GM19372 (cell line): ENCODE measurements around the gene ZBTB9.

Experiments
- ATAC-seq: cut with Tn5 transposase; IDR thresholded peaks from one replicate; pipeline ENCODE4 v1.9.1; 2021; ENCODE audit warnings: mild to moderate bottlenecking, low read depth, moderate library complexity; ENCODE audit not compliant: unreplicated experiment

ZBTB9 gene

DNA sequence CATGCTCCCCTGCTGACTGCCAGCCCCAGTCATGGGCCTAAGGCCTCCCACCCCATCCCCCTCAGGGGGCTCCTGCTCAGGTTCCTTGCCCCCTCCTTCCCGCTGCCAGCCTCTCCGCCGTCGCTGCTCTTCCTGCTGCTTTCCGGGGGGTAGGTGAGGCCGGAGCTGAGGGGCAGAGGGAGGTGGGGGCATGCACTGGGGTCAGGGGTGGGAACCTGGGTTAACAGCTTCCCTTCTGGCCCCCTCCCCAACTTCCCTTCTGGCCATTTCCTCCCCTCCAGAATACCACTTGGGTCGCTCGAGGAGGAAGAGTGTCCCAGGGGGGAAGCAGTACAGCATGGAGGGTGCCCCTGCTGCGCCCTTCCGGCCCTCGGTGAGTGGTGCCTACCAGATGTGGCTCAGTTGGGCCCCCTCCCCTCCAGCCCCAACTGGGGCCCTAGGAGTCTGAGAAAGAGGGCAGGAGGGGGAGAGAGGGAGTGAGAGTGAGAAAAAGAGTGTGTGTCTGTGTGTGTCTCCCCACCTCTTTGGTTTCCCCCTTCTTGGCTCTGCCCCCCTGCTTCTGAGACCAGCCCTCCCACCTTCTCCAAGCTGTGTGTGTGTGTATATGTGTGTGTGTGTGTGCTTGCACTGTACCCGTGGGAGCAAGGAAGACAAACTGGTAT, 22.4 kb upstream of the ZBTB9 start:
- no peak for ATAC-seq

DNA sequence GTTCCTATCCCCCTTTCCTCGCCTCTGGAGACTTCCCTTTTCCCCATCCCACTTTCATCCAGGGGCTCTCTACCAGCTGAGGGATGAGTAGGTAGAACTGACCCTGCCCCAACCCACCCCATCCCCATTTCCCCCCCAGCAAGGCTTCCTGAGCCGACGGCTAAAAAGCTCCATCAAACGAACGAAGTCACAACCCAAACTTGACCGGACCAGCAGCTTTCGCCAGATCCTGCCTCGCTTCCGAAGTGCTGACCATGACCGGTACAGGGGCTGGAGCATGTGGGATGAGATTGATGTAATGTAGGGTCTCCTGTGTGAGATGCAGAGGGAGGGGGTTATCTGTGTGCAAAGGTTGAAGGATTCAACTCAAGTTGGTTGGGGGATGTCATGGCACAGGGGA, 21.8 kb upstream of the ZBTB9 start:
- no peak for ATAC-seq

DNA sequence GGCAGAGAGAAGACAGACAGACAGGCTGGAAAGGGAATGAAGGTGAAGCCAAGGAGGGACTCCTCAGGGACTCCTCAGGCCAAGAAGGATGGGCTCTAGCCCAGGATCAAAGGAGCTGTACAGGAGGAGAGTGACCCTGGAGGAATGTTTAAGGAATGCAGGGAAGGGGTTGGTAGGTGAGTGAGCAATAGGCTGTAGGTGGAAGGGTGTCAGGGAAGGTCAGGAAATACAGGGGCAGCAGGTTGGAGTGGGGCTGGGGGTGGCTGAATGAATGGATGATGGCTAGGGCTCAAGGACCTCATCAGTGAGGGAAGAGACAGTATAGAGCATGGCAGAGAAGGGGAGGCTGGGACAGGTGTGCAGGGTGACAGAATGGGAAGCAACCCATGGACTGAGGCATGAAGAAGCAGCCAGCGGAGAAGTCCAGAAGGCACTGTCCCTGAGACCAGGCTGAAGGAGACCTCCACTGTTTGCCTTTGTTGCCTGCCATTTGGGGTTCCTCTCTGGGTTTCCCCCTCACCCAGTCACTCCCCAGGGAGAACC, 21.3 kb upstream of the ZBTB9 start:
- no peak for ATAC-seq

DNA sequence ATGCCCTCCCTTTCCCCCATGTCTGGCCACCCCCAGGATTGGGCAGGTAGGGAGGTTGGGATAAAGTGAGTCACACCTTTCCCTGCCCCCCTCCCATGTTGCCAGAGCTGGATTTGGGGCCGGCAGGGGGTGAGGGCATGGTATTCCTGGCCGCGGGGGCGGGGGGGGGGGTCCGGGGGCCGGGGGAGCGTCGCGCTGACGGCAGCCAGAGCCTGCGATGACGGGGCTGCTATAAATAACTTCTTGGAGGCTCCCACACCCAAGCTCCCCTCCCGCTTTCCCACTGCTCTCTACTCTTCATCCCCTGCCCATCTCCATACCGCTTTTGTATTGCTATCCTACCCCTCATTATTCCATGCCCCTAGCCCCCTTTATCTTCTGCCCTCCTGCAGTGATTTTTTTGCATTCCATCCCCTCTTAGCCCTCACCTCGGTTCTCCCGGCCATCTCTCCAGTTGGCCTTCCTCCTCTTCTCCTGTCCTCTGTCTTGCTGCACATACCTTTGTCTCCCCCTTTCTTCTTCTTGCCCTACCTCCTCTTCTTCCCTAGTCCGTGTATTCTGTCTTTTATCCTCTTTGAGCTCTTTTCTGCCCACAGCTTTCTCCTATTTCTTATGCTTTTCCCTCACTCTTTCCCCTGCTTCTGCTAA, 20.7 kb upstream of the ZBTB9 start:
- no peak for ATAC-seq

DNA sequence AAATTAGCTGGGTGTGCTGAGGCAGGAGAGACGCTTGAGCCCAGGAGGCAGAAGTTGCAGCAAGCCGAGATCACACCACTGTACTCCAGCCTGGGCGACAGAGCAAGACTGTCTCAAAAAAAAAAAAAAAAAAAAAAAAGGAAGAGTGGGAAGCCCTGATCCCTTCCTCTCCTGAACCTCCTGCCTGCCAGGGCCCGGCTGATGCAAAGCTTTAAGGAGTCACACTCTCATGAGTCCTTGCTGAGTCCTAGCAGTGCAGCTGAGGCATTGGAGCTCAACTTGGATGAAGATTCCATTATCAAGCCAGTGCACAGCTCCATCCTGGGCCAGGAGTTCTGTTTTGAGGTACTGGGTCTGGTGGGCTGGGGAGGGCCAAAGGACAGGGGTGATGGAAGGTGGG, 19.4 kb upstream of the ZBTB9 start:
- ATAC-seq = no peak

DNA sequence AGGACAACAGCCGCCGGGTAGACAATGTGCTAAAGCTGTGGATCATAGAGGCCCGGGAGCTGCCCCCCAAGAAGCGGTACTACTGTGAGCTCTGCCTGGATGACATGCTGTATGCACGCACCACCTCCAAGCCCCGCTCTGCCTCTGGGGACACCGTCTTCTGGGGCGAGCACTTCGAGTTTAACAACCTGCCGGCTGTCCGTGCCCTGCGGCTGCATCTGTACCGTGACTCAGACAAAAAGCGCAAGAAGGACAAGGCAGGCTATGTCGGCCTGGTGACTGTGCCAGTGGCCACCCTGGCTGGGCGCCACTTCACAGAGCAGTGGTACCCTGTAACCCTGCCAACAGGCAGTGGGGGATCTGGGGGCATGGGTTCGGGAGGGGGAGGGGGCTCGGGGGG, 16.7 kb upstream of the ZBTB9 start:
- no peak for ATAC-seq

DNA sequence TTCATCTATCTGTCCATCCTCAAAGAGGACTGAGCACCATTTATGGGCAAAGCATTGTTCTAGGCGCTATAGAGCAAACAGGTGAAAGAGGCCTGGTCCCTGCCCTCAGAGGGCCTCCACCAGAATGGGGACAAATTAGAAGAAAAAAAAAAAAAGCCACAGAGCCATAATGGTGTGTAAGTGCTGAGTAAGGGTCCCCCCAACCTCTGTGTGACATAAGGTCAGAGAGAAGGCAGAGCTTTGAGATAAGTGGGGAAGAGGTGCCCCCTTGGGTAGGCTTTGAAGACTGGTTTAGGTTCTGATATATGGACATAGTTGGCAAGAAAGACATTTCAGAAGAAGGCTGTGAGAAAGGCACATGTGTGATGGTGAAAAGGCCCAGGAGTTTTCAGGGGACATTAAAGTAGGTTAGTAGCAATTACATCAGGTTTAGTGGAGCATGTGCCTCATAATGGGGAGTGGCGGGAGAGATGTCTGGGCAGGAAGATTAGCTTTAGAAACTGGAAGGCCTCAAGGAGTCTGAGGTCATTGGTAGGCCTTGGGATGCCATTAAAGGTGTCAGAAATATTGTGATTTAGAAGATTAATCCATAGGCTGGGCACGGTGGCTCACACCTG, 15.3 kb upstream of the ZBTB9 start:
- no peak for ATAC-seq

DNA sequence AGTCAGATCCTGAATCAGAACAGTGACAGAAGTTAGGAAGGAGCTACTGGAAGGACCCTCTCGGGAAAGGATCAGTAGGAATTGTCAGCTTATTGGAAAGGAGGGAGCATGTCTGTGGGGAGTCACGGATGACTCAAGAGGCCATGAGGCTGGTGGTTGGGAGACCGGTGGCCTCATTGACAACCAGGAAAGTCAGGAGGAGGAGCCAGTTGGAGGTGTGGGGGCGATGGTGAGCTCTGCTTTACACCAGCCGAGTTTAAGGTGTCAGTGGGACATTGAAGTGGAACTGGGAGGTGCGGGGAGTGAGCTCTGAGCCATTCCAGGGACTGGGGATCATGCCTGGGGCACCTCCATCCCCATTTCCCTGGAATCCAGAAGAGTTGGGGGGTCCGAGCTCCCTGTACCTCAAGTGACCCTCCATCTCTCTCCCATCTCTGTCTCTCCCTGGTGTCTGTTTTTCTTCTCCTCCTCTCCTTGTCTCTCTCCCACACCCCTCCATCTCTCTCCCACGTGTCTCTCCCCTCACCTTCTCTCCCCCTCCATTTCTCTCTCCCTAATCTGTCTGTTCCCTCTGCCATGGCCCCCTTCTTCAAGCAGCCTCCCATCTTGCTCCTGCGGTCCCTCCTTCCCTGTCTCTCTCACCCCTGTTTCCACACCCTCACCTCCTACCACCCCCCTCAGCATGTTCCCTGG, 14.3 kb upstream of the ZBTB9 start:
- ATAC-seq = no peak

DNA sequence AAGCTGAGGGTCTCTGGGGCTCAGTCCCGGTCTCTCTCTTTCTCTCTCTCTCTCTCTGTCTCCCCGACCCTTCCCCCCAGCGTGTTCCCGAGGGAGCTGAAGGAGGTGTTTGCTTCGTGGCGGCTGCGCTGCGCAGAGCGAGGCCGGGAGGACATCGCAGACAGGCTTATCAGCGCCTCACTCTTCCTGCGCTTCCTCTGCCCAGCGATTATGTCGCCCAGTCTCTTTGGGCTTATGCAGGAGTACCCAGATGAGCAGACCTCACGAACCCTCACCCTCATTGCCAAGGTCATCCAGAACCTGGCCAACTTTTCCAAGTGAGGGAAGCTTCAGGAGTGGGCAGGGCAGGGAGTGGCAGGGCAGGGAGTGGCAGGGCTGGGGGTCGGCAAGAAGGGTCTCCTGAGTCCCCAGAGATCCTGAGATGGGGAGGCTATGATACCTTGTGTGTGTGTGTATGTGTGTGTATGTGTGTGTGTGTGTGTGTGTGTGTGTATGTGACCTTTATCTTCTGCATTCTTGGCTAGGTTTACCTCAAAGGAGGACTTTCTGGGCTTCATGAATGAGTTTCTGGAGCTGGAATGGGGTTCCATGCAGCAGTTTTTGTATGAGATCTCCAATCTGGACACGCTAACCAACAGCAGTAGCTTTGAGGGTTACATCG, 13.6 kb upstream of the ZBTB9 start:
- ATAC-seq = no peak

DNA sequence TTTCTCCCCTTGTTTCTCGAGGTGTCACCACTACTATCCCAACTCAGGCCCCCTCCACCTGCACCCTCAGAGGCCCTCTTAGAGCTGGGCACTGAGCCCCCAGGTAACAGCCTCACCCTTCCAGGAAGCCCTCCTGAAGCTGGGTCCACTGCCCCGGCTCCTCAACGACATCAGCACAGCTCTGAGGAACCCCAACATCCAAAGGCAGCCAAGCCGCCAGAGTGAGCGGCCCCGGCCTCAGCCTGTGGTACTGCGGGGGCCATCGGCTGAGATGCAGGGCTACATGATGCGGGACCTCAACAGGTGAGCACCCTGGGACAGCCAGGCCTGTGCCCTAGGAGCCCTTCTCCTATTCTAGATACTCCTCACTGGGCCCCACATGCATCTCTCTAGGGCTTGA, 12.9 kb upstream of the ZBTB9 start:
- no peak for ATAC-seq

DNA sequence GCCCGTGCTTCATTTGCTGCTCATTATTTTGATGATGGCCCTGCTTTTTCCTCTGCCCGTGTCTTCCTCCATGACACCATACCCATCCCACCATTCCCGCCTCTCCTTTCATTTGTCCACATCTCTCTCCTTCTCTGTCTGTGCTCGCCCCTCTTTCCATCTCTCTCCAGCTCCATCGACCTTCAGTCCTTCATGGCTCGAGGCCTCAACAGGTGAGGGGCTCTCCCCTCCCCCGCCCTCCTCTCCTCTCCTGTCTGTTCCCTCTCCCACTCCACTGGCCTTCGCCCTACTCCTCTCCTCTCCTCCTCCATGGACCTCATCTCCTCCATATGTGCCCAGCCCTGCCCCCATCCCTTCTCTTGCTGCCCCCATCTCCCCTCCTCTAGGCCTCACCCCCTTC, 12.1 kb upstream of the ZBTB9 start:
- no peak for ATAC-seq

DNA sequence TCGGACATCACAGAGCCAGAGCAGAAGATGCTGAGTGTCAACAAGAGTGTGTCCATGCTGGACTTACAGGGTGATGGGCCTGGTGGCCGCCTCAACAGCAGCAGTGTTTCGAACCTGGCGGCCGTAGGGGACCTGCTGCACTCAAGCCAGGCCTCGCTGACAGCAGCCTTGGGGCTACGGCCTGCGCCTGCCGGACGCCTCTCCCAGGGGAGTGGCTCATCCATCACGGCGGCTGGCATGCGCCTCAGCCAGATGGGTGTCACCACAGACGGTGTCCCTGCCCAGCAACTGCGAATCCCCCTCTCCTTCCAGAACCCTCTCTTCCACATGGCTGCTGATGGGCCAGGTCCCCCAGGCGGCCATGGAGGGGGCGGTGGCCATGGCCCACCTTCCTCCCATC, 11.4 kb upstream of the ZBTB9 start:
- ATAC-seq = no peak

DNA sequence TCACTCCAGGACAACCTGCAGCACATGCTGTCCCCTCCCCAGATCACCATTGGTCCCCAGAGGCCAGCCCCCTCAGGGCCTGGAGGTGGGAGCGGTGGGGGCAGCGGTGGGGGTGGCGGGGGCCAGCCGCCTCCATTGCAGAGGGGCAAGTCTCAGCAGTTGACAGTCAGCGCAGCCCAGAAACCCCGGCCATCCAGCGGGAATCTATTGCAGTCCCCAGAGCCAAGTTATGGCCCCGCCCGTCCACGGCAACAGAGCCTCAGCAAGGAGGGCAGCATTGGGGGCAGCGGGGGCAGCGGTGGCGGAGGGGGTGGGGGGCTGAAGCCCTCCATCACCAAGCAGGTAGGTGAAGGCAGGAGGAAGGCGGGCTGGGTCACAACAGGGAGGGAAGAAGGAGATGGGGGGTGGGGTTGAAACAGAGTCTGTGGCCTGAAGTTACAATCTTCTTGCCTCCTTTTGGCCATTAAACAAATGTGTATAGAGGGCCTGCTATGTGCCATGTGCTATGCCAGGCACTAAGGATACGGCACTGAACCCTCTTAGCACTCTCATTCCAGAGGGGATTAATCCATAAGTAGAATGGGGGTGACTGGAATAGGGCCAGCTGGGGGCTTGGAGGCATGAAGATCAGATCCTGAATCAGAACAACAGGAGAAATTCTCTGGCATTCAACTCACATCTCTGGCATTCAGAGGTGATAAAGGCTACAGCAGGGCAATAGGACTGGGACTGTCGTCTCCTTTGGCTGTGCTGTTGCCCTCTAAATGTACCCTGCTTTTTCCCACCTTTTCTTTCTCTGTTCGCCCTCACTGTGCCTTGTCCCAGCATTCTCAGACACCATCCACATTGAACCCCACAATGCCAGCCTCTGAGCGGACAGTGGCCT, 10.5 kb upstream of the ZBTB9 start:
- no peak for ATAC-seq

DNA sequence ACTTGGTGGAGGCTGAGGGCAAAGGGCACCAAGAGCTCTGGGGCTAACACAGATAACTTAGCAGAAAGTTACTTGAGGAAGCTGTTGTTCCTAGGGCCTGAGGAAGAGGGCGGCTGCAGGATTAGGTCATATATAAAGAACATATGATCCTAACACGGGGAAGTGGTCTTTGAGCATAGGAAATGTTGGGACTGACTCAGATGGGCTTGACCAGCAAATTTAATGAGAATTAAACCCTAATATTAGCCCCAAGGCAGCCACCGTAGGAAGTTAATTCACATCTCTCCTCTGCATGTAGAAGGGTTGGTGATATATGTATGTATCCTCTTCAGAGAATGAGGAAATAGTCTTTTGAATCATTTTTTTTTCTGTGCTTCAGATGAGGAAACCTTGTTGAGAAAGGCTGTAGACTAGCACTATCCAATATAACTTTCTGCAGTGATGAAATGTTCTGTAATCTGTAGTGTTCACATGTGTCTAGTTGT, 9.2 kb upstream of the ZBTB9 start:
- ATAC-seq = no peak

DNA sequence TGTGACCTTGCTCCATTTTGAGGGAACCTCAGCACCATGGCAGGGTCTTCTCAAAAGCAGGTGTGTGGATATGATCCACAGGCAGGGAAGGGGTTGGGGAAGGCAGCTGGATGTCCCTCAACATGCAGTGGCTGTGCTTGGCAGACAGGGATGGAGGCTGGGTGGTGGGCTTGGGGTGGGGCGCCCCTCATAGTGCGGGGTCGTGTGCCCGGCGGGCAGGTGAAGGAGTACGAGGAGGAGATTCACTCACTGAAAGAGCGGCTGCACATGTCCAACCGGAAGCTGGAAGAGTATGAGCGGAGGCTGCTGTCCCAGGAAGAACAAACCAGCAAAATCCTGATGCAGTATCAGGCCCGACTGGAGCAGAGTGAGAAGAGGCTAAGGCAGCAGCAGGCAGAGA, 8.0 kb upstream of the ZBTB9 start:
- no peak for ATAC-seq

DNA sequence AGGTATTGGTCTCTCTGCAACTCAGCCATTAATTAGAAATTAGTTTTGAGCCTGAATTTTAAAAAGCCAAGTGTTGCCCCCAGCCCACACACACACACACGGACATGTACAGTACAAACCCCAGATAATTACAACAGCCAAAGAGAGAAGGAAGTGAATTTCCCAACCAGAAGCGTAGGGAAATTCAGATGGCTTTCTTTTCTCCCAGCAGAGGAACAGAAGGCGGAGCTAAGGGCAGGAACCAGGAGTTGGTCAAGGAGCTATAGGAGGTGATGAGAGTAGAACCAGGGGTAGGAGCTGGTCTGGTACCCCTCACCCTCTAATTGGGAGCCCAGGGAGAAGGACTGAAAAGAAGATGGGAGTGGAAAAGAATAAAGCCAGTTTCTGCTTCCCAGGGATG, 3.9 kb upstream of the ZBTB9 start:
- ATAC-seq = no peak

DNA sequence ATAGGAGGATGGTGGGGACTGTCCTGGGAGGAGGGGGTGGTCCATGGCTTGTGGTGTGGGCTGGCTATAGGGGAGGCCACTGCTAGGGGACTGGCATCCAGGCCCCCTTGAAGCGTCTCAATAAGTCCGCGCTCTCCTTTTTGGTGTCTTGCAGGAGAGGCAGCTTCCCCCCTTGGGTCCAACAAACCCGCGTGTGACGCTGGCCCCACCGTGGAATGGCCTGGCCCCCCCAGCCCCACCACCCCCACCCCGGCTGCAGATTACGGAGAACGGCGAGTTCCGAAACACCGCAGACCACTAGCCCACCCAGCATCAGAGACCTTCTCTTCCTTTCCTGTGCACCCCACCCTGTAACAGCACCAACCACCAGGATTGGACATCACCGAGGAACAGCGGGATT, 2.8 kb upstream of the ZBTB9 start:
- no peak for ATAC-seq

DNA sequence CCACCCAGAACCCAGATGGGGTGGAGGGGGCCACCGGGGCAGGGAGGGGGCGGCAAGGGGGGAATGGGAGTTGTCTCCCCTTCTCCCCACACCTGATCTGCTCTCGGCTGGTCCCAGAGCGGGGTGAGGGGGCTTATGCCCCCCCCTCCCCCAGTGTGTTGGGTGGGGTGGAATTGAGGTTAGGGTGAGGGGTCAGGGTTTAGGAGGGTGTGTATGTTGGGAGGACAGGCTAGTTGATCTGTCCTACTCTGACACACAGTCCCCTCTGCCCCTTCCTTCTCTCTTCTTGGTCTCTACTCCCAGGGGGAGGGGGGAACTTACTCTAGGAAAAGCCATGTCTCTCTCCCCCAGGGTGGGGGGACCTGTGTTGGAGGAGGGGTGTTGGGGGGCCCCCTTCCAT, 1.9 kb upstream of the ZBTB9 start:
- ATAC-seq = no peak

DNA sequence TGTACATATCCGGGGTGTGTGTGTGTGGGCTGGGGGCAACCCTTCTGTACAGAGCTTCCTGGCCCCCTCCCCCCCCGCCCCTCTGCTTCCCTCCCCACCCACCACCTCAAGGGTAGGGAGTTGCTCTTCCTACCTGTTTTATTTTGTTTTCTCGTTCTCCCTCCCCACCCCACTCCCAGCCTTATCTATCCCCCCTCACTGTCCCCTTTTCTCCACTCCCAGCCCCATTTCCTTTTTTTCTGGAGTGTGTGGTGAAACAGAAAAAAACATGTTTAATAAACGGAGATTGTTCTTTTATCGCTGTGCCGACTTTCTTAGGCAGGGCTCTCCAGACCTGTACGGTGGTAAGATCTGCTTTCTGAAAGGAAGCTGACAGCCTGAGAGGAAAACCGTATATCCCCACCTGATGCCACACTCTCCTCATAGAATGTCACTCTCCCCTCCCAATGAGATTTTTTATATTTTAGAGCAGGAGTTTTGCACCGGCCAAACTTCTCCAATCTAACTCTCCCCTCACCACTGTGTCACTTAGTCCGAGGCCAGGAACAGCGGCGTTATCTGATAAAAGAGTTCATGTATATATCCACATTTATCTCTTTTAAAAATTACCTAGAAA, 875 bp upstream of the ZBTB9 start:
- no peak for ATAC-seq
